KOPT-K1 (cell line): ENCODE measurements around the gene MORC4.

Source experiments
- H3K27ac ChIP-seq: fragments of 200-600 bp; sonication (generic); 2 replicates; pipeline ENCODE4 v1.5.1; 2016; ENCODE audit warnings: antibody characterized with exemption, mild to moderate bottlenecking, low read depth, low read length; ENCODE audit not compliant: poor library complexity, severe bottlenecking
- H3K36me3 ChIP-seq: fragments of 200-600 bp; sonication (generic); 2 replicates; pipeline ENCODE4 v1.5.1; 2017; ENCODE audit warnings: antibody characterized with exemption, mild to moderate bottlenecking, low read length, moderate library complexity; ENCODE audit not compliant: insufficient read depth
- H3K9me3 ChIP-seq: fragments of 200-600 bp; sonication (generic); 2 replicates; pipeline ENCODE4 v1.5.1; 2017; ENCODE audit warnings: antibody characterized with exemption, low read length, mild to moderate bottlenecking; ENCODE audit not compliant: insufficient read depth, poor library complexity, severe bottlenecking

MORC4 gene

DNA sequence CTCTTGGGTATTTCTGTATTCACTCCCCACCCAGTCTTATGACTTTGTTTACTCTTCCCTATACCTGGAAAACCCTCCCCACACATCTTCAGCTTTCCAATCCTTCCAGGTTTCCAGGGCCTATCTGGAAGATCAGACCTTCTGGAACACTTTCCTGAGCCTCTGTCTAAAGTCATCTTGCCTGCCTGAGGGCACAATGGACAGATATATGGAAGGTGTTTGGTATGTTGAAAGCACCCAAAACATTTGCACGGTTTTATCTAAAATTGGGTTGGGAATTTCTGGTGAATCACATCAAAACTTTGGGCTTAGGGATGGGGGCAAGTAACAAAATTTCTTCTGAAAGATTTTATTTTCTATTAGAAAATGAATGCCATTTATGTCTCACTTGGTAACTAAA lies 63.8 kb downstream of the MORC4 start:
- no peaks in the 10 kb centered on the region for H3K9me3 ChIP-seq
- H3K27ac ChIP-seq, result no peak overlapping the region

DNA sequence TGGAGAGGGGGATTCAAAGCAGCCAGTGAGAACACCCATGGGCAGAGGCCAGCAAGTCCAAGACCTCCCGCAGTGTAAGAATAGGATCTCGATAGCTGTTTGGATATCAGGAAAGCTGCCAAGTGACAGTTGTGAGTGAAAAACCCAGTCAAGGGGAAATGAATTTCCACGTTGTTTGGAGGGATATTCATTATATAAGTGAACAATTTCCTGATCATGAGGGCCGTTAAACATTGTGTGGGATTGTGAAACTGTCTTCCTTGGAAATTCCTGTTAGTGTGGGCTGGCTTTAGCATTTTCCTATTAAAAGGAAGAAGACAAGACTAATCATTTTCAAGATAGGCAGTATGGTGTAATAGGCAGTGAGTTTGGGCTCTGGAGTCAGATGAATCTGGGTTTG lies 64.8 kb downstream of the MORC4 start:
- H3K36me3 ChIP-seq, result no peaks in the 10 kb centered on the region
- no peaks in the 10 kb centered on the region for H3K9me3 ChIP-seq
- H3K27ac ChIP-seq, result no peak overlapping the region

More for the DNA sequence above, 63.8 kb downstream of the MORC4 start:
- no peaks in the 10 kb centered on the region; the same call in 1 of the 2 replicates for H3K36me3 ChIP-seq

DNA sequence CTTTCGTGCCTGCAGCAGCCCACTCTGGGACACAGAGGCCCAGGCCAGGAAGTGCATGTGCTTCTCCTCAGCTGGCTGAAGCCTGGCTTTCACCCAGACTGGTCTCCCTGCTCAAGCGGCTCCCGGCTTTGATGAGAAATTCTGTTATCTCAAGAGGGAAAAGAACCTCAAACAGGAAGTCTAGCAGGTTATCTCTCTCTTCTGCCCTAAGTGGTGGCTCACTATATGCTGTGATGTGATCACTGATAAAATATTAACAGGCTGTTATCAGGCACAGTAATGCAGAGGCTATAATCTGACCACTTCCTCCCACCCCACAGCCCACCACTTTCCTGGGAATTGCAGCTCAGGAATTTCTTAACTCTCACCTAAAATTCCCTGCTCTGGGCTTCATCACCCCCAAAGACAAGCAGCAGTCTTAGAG lies 66.5 kb downstream of the MORC4 start:
- Histone ChIP-seq H3K9me3 (no peaks in the 10 kb centered on the region), H3K27ac (peak overlapping the region; percentile 57), H3K36me3 (no peaks in the 10 kb centered on the region)

DNA sequence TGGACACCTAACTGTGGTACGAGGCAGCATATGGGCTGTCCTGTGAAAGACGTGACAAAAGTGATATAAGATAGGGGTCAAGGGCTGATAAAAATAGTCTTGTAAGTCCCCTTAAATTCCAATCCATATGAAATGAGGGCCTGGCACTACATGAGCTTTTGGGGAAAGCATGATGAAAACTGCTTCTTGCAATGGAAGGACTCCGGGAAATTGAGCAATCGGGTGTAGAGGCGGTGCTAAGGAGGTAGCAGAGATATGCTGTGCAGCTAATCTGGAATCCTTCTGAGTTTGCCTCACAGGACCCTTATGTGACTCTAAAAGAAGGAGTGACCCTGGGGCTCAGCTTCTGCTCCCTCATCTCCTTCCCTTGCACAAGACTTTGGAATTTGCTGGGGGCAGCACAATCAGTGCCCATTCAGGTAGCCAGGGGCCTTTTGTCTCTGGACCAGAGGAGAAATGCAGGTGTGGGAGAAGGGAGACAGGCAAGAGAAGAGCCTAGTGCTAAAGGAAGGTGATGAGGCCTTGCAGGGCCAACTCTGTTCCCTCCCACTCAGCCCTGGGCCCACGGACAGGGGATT lies 67.0 kb downstream of the MORC4 start:
- Histone ChIP-seq H3K27ac (peak overlapping the region; percentile 57), H3K36me3 (no peaks in the 10 kb centered on the region), H3K9me3 (no peaks in the 10 kb centered on the region)

DNA sequence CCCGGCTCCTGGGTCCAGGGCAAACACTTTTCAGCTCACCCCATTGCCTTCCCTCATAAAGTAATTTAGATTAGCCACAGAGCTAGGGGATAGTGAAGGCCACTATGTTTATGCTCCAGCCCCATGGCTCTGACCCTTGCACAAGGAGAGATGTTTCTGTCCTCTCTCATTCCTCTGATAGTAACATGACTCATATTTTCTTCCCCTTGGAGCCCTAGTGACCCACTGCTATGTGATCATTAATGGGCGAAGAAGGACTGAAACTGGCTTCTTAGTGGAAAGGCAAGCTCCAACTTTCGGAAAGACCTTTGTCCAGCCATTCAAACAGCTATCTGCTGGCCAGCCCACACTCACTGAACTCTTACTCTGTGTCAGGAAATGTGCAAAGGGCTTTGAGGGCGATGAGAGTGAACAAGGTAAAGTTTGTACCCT lies 67.5 kb downstream of the MORC4 start:
- H3K27ac ChIP-seq, result no peak overlapping the region
- no peaks in the 10 kb centered on the region for H3K36me3 ChIP-seq
- no peaks in the 10 kb centered on the region for H3K9me3 ChIP-seq

DNA sequence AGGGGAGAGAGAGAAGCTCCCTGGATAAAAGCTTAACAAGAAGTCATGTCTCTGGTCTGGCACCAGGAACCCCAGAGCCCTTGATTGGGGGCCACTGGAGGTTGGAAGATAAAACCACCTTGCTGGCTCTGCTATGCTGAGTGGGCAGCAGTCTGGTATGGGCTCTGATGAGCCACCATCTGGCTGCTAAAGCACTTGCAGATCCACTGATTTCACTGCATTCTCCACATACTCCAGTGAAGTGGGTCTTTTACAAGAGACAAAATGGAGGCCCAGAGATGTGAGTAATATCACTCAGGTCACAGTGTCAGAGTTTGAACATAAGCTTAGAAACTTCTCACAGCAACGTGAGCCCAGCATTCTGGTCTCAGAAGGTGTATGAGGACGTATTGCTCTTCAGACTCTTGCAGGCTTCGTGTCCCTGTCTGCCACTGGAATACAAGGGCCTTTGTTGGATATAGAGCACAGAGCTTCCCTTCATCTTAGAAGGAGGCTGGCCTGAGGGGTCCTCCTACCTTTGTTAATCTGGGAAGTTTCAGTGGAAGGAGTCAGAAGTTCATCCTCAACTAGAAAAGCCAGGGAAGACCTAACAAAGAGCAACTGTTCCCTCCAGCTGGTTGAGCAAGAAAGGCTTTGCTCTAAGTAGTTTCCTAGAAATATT lies 68.1 kb downstream of the MORC4 start:
- H3K9me3 ChIP-seq, result no peaks in the 10 kb centered on the region
- H3K27ac ChIP-seq, result no peak overlapping the region
- no peaks in the 10 kb centered on the region for H3K36me3 ChIP-seq

DNA sequence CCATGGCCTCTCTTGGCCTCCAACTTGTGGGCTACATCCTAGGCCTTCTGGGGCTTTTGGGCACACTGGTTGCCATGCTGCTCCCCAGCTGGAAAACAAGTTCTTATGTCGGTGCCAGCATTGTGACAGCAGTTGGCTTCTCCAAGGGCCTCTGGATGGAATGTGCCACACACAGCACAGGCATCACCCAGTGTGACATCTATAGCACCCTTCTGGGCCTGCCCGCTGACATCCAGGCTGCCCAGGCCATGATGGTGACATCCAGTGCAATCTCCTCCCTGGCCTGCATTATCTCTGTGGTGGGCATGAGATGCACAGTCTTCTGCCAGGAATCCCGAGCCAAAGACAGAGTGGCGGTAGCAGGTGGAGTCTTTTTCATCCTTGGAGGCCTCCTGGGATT lies 71.8 kb downstream of the MORC4 start:
- Histone ChIP-seq H3K27ac (no peak overlapping the region), H3K36me3 (no peaks in the 10 kb centered on the region), H3K9me3 (no peaks in the 10 kb centered on the region)

DNA sequence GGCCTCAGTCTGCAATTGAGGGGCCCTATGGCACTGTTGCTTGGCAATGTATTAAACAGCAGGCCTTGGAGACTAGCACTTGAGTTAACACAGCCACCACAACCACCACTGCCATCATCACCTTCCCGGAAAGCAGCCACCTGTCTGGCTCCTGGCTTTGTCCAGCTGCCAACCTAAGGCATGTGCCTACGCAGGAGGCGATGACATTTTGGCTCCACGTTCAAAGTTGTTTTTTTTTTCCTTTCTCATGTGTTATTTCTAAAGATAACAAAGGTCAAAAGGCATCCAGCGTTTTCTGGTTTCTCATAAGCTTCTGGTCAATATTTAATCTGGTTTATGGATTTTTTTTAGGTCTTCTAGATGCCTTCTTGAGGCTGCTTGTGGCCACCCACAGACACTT lies 72.3 kb downstream of the MORC4 start:
- Histone ChIP-seq H3K27ac (no peak overlapping the region), H3K36me3 (no peaks in the 10 kb centered on the region), H3K9me3 (no peaks in the 10 kb centered on the region)

DNA sequence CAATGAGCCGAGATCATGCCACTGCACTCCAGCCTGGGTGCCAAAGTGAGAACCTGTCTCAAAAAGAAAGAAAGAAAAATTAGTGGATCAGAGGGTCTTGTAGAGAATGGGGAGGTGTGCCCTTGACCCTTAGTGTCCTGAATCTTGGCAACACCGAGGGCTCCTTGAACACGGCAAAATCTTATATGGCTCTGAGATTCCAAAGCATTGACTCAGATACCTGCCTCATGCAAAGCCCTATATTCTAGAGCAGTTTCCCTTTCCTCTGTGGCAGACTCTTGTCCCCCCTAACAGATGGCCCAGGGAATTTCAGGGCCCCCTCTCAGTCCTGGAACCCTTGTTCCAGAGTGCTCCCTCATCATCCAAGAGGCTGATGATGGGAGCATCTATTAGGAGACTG lies 73.0 kb downstream of the MORC4 start:
- H3K9me3 ChIP-seq, result no peaks in the 10 kb centered on the region
- no peaks in the 10 kb centered on the region for H3K36me3 ChIP-seq
- H3K27ac ChIP-seq, result no peak overlapping the region

DNA sequence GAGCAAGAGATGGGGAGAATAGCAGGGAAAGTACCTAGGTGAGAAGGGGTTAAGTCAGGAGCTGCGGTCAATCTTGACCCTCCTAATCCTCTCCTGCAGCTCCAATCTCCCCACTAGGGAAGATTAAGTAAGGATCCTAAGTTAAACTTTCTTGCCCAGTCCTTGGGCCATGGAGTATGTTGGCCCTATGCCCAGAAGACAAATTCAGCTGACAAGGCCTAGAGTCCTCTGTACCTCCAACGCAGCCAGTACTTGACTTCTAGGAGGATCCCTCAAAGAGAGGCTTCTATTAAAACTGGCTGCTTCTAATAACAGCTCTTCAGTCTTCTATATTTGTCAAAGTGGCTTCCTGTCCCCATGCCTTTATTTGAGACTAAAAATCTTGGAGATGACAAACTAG lies 78.4 kb downstream of the MORC4 start:
- no peaks in the 10 kb centered on the region for H3K36me3 ChIP-seq
- no peaks in the 10 kb centered on the region for H3K9me3 ChIP-seq
- H3K27ac ChIP-seq, result no peak overlapping the region

DNA sequence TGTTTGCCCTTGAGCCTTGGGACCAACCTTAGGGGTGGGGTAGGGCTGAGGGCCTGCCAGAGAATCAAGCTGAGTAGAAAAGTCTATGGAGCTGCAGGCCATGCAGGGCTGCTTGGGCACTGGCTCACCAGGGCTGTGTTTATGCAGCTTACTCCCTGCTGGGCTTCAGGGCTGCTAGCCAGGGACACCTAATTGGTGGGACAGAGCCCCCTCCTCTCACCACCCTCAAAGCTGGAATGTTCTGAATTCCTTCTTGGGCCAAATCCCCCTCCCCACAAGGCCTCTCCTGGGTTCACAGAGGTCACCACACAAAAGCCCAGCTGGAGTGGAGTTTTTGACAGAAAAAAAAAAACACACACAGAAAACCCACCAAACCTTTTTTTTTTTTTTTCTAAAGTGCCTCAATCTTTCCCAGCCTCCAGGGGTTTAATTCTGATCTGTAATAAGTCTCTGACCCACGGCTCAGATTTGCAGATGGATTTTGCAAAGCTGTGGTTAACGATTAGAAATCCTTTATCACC lies 80.0 kb downstream of the MORC4 start, which contains the start of gene CLDN2:
TSS of gene CLDN2 (plus strand) at position 471 of the 521 bp plus-strand sequence. CDS start 7,827 bp downstream, outside the sequence.
- Histone ChIP-seq H3K27ac (no peak within 1 kb of the TSS), H3K9me3 (no peaks in the 10 kb centered on the region), H3K36me3 (no peaks in the 10 kb centered on the region)

DNA sequence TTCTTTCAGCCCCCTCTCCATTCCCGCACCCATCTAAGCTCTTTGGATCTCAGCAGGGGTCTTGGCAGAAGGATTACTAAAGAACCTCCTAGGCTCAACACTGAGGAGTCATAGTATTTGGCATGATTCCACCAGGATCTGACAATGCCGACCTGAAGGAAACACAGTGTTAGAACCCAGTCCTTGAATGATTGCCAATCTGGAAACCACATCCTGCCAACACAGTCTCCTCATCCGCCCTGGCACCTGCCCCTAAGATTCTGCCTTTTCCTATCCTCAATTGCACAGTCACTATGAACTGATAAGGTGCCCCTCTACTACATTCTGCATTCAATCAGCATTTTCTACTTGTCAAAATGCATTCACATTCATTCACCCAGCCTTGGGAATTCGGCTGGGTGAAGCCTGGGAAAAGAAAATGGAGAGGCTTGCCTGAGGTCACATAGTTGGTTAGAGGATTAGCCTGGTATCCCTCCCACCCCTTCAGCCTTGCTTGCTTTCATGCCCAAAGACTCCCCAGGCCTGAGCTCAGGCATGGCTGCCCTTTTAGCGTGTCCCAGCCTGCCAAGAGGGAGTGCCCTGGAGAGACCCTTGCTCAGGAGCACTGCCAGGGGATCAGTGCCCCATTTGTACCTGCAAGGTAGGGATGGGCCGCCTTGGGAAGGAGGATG lies 82.0 kb downstream of the MORC4 start:
- Histone ChIP-seq H3K36me3 (no peaks in the 10 kb centered on the region), H3K27ac (no peak overlapping the region), H3K9me3 (no peaks in the 10 kb centered on the region)

DNA sequence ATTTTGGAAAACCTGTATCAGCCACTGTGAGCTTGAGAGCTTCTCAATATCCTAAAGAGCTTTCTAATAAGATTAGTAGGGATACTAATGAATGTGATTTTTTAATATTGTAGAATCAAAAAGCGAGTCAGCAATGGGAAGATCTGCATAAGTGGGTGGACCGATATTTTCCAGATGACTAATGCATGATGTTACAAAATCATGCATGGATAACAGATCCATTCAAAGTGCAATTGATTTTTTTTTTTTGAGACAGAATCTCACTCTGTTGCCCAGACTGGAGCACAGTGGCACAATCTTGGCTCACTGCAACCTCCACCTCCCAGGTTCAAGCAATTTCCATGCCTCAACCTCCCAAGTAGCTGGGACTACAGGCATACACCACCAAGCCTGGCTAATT lies 87.1 kb downstream of the MORC4 start:
- H3K9me3 ChIP-seq, result no peaks in the 10 kb centered on the region
- no peaks in the 10 kb centered on the region for H3K36me3 ChIP-seq
- H3K27ac ChIP-seq, result no peak overlapping the region

DNA sequence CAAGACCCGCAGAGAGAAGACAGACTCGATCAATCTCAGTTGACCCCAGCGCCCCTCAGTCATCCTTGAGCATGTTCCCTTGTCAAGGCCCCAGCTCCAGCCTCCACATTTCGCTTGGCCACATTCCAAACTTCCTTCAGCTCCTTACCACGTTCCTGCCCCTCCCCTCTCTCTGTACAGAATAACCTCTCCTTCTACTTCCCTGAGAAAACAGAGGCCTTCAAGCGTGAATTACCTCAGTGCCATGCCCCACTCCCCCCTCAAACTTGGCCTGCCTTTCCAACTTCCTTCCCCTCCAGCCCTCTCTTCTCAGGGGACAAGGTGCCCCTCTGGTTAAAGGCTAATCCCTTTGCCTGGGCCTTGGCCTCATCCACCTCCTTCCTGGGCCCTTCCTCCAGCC lies 93.7 kb downstream of the MORC4 start:
- no peaks in the 10 kb centered on the region for H3K9me3 ChIP-seq

DNA sequence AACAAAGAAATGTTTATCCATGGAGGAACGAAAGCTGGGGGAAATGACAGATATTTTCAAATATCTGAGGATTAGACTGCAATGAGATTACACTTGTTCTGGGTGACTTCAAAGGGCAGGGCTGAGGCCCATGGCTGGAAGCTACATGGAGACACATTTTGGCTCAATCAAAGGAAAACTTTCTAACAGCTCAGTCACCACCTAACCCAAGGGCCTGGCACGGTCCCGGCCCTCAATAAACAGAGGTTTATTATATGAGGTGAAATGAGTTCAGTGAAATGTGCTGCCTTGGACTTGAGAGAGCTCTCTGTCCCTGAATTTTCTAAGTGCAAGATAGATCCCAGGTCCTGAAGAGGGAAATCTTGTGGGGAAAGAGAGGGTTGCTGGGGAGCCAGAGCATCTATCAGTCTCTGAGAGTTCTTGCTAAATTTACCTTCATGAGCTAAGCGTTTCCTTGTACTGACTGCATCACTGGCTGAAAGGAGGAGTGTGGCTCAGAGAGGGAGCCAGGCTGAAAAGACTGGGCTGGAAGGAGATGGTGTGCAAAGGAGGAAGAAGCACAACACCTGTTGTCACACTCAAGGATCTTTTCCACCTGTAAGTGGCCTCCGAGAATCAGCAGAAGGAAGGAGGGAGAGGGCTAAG lies 94.8 kb downstream of the MORC4 start:
- H3K36me3 ChIP-seq, result no peaks in the 10 kb centered on the region
- no peak overlapping the region for H3K27ac ChIP-seq
- no peaks in the 10 kb centered on the region for H3K9me3 ChIP-seq

More for the DNA sequence above, 93.7 kb downstream of the MORC4 start:
- no peaks in the 10 kb centered on the region for H3K36me3 ChIP-seq
- H3K27ac ChIP-seq, result no peak overlapping the region
